GM19239 (cell line): ENCODE data around the gene THSD4.
"Not testable (repeated sequence)": the region's sequence is repeated elsewhere in the genome, so short reads cannot be mapped to it uniquely, and the experiment has no call there.

Experiments used
- DNase-seq: peaks from one replicate; pipeline ENCODE4 v3.0.0; 2011; ENCODE audit warnings: low spot score; ENCODE audit not compliant: insufficient read length
- FAIRE-seq: peaks from 2 replicates; lab custom pipeline; 2011; peaks lifted over from hg19 to GRCh38; lab: Jason Lieb, UNC

Gene THSD4

GRCh38 chr15:71430782-71431181 lies 315.5 kb downstream of the THSD4 start:
- FAIRE-seq (no peak), DNase-seq (no peak)

- DNase-seq = no peak
- no peak for FAIRE-seq
Measured at GRCh38 chr15:71431343-71432336, 316.4 kb downstream of the THSD4 start.

- DNase-seq (no peak), FAIRE-seq (no peak)
Measured at GRCh38 chr15:71433402-71433801, 318.1 kb downstream of the THSD4 start.

- DNase-seq = no peak
Measured at GRCh38 chr15:71434774-71435173, 319.5 kb downstream of the THSD4 start.

GRCh38 chr15:71435552-71435951 lies 320.3 kb downstream of the THSD4 start:
- FAIRE-seq (no peak), DNase-seq (no peak)

More at GRCh38 chr15:71434774-71435173, 319.5 kb downstream of the THSD4 start:
- FAIRE-seq = no peak

- FAIRE-seq (no peak), DNase-seq (no peak)
Measured at GRCh38 chr15:71436854-71437253, 321.6 kb downstream of the THSD4 start.

- FAIRE-seq = no peak
Measured at GRCh38 chr15:71437404-71437803, 322.1 kb downstream of the THSD4 start.

GRCh38 chr15:71437919-71438318 lies 322.6 kb downstream of the THSD4 start:
- FAIRE-seq (no peak), DNase-seq (no peak)

More at GRCh38 chr15:71437404-71437803, 322.1 kb downstream of the THSD4 start:
- no peak for DNase-seq

- not testable (repeated sequence) for DNase-seq, FAIRE-seq
Measured at GRCh38 chr15:71439478-71439877, 324.2 kb downstream of the THSD4 start.

- no peak for FAIRE-seq
Measured at GRCh38 chr15:71440489-71441110, 325.3 kb downstream of the THSD4 start.

GRCh38 chr15:71443538-71443937 lies 328.3 kb downstream of the THSD4 start:
- FAIRE-seq (no peak), DNase-seq (no peak)

More at GRCh38 chr15:71440489-71441110, 325.3 kb downstream of the THSD4 start:
- DNase-seq = no peak

- FAIRE-seq (no peak), DNase-seq (no peak)
Measured at GRCh38 chr15:71444032-71444810, 328.9 kb downstream of the THSD4 start.

- DNase-seq = no peak
- no peak for FAIRE-seq
Measured at GRCh38 chr15:71444866-71445590, 329.8 kb downstream of the THSD4 start.

GRCh38 chr15:71447328-71448250 lies 332.3 kb downstream of the THSD4 start:
- FAIRE-seq = no peak

GRCh38 chr15:71448688-71449114 lies 333.4 kb downstream of the THSD4 start:
- no peak for FAIRE-seq
- DNase-seq = no peak

More at GRCh38 chr15:71447328-71448250, 332.3 kb downstream of the THSD4 start:
- no peak for DNase-seq

- DNase-seq = no peak
- FAIRE-seq = no peak
Measured at GRCh38 chr15:71449363-71449762, 334.1 kb downstream of the THSD4 start.

GRCh38 chr15:71449956-71450355 lies 334.7 kb downstream of the THSD4 start:
- DNase-seq (no peak), FAIRE-seq (no peak)

GRCh38 chr15:71451130-71451529 lies 335.9 kb downstream of the THSD4 start:
- no peak for FAIRE-seq

GRCh38 chr15:71452893-71453292 lies 337.6 kb downstream of the THSD4 start:
- FAIRE-seq (no peak), DNase-seq (no peak)

More at GRCh38 chr15:71451130-71451529, 335.9 kb downstream of the THSD4 start:
- DNase-seq = no peak
